Stimulated activated effector memory CD8-positive, alpha-beta T cell treated with anti-CD3 and anti-CD28 coated beads, Interleukin-12 subunit alpha, Interleukin-12 subunit beta, amount 100 ng/mL, for 72 hours (primary cell): ENCODE data around the gene CHRM5.
"Not testable (repeated sequence)": the region's sequence is repeated elsewhere in the genome, so short reads cannot be mapped to it uniquely, and the experiment has no call there.

Experiments used
- ATAC-seq: fragments of 150-1000 bp; cut with Tn5 transposase; 2 replicates; pipeline ENCODE4 v1.10.0; 2021
- DNase-seq, 2 donors: peaks; one replicate each; pipeline ENCODE4 v3.0.0; 2021 to 2022; ENCODE audit warnings: low spot score in 2 of 2
- H3K27ac Mint-ChIP-seq: one replicate; pipeline ENCODE4 v1.8.0; 2022; ENCODE audit warnings: mild to moderate bottlenecking, mixed read lengths
- H3K36me3 Mint-ChIP-seq: one replicate; pipeline ENCODE4 v1.8.0; 2022; ENCODE audit warnings: mild to moderate bottlenecking, mixed read lengths
- H3K4me1 Mint-ChIP-seq: one replicate; pipeline ENCODE4 v1.8.0; 2022; ENCODE audit warnings: mixed read lengths
- H3K4me3 Mint-ChIP-seq: one replicate; pipeline ENCODE4 v1.8.0; 2022; ENCODE audit warnings: mild to moderate bottlenecking, mixed read lengths
- H3K9me3 Mint-ChIP-seq: one replicate; pipeline ENCODE4 v1.8.0; 2022; ENCODE audit warnings: mixed read lengths

CHRM5 gene

DNA sequence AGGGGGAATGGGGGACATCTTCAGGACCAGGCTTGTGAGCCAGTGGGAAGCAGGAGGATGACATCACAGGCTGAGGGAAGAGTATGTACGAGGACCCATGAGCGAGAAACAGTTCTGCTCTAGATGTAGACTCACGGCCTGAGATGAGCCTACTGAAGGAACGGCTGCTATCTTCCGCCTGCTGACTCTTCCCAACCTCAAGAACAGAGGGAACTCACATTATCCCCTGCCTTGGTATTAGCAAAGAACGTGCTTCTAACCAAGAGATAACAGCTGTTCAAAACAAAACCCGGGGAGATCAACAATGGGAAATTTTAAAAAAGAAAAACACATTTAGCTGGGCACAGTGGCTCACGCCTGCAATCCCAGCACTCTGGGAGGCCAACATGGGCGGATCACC is 45.4 kb downstream of the CHRM5 start:
- ATAC-seq (no peak), DNase-seq (no peak)
- H3K4me1 Mint-ChIP-seq: peaks cover 13% of the 10 kb centered on the region
- no peaks in the 10 kb centered on the region for H3K36me3 Mint-ChIP-seq
- no peaks in the 10 kb centered on the region for H3K9me3 Mint-ChIP-seq
- no peak overlapping the region for H3K4me3 Mint-ChIP-seq
- no peak overlapping the region for H3K27ac Mint-ChIP-seq

DNA sequence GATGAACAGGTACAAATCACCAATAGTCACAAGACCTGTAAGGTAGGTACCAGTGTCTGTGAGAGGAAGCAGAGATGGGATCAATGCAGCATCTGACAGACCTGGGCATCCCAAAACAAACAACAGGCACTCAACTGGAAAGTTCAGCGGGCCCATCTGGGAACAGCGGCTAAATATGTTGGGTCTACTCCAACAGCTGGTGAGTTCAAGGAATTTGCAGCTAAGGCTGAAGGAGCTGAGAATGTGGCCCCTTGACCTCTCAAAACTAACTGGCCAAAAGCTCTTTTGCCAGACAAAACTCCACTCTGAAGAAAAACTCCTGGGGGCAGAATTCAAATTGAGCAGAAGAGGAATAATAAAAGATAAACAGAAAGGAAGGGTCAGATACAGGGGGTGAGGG is 46.3 kb downstream of the CHRM5 start:
- Mint-ChIP-seq H3K4me1 (peaks cover 13% of the 10 kb centered on the region), H3K4me3 (no peak overlapping the region), H3K9me3 (no peaks in the 10 kb centered on the region), H3K27ac (no peak overlapping the region), H3K36me3 (no peaks in the 10 kb centered on the region)
- ATAC-seq: no peak
- DNase-seq: no peak

DNA sequence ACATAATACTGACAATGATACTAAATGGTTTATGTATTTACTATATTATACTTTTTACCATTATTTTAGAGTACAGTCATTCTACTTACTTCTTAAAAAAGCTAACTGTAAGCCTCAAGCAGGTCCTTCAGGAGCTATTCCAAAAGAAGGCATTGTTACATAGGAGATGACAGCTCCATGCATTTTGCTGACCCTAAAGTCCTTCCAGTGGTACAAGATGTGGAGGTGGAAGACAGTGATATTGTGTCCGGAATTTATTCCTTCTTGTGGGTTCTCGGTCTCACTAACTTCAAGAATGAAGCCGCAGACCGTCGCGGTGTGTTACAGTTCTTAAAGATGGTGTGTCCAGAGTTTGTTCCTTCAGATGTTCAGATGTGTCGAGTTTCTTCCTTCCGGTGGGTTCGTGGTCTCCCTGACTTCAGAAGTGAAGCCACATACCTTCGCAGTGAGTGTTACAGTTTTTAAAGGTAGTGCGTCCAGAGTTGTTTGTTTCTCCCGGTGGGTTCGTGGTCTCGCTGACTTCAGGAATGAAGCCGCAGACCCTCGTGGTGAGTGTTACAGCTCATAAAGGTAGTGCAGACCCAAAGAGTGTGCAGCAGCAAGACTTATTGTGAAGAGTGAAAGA is 49.8 kb downstream of the CHRM5 start:
- Mint-ChIP-seq H3K36me3 (no peaks in the 10 kb centered on the region), H3K27ac (peak overlapping the region; percentile 82), H3K9me3 (no peaks in the 10 kb centered on the region), H3K4me1 (peaks cover 13% of the 10 kb centered on the region), H3K4me3 (peak overlapping the region; percentile 48)
- peak; percentile 71 for ATAC-seq
- DNase-seq: peak in 1 of 2 donors; percentile 61

DNA sequence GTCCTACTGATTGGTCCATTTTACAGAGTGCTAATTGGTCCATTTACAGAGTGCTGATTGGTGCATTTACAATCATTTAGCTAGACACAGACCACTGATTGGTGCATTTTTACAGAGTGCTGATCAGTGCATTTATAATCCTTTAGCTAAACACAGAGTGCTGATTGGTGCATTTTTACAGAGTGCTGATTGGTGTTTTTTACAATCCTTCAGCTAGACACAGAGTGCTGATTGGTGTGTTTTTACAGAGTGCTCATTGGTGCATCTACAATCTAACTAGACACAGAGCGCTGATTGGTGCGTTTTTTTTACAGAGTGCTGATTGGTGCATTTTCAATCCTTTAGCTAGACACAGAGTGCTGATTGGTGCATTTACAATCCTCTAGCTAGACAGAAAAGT is 50.4 kb downstream of the CHRM5 start:
- Mint-ChIP-seq H3K27ac (peak overlapping the region; percentile 82), H3K4me3 (peak overlapping the region; percentile 48), H3K4me1 (peaks cover 13% of the 10 kb centered on the region)
- not testable (repeated sequence) for DNase-seq, H3K36me3 Mint-ChIP-seq, H3K9me3 Mint-ChIP-seq, ATAC-seq

DNA sequence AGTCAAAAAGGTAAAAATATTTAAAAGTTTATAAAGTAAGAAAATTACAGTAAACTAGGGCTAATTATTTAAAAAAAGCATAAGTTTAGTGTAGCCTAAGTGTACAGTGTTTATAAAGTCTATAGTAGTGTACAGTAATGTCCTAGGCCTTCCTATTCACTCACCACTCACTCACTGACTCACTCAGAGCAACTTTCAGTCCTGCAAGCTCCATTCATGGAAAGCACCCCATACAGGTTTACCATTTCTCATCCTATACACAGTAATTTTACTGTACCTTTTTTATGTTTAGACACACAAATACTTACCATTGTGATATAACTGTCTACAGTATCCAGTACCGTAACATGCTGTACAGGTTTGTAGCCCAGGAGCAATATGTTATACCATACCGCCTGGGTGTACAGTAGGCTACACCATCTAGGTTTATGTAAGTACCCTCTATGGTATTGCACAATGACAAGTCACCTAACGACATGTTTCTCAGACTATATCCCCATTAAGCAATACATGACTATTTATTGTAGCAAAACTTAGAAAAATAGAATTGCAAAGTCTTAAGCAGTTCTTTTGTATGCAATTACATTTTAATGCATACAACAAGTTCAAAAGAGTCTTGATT is 51.2 kb downstream of the CHRM5 start:
- peaks cover 13% of the 10 kb centered on the region for H3K4me1 Mint-ChIP-seq
- no peaks in the 10 kb centered on the region for H3K36me3 Mint-ChIP-seq
- no peak overlapping the region for H3K4me3 Mint-ChIP-seq
- no peak overlapping the region for H3K27ac Mint-ChIP-seq
- no peak for DNase-seq
- no peaks in the 10 kb centered on the region for H3K9me3 Mint-ChIP-seq
- peak; percentile 43 for ATAC-seq

DNA sequence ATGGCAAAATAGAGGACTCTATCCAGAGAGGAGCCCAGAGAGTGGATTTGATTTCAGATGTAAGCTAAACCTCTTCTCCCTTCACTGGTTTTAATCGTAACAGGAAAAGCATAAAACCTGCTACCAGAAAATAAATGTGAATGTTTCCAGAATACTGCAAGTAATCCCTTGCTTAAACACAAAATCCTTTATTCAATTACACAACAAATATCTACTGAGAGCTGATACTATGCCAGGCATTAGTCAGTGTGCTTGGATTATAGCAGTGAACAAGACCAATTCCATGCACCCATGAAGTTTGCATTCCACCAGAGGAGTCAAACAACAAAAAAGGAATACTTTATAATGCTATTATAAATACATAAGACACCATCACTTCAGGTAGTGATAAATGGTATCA is 55.6 kb downstream of the CHRM5 start:
- Mint-ChIP-seq H3K4me3 (no peak overlapping the region), H3K36me3 (no peaks in the 10 kb centered on the region), H3K4me1 (no peaks in the 10 kb centered on the region), H3K27ac (peak overlapping the region; percentile 37), H3K9me3 (no peaks in the 10 kb centered on the region)
- ATAC-seq: no peak
- DNase-seq: no peak

DNA sequence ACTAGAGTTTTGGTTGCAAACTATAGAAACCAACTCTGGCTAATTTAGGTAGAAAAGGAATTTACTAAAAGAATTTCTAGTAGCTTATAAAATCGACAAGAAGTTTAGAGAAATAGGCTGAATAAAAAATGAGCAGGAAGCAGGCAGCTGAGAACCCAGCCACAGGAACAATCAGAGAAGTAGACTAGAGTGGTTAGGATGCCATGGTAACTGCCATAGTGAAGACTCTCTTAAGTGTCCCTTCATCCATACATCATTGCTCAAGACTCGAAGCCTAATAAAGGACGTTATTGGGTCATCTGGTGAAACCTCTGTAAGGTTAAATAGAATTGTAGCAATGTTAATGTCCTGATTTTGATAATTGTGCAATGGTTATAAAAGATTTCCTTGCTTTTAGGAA is 57.0 kb downstream of the CHRM5 start:
- Mint-ChIP-seq H3K4me1 (no peaks in the 10 kb centered on the region), H3K36me3 (no peaks in the 10 kb centered on the region), H3K4me3 (no peak overlapping the region), H3K27ac (no peak overlapping the region), H3K9me3 (no peaks in the 10 kb centered on the region)
- DNase-seq: no peak
- no peak for ATAC-seq

DNA sequence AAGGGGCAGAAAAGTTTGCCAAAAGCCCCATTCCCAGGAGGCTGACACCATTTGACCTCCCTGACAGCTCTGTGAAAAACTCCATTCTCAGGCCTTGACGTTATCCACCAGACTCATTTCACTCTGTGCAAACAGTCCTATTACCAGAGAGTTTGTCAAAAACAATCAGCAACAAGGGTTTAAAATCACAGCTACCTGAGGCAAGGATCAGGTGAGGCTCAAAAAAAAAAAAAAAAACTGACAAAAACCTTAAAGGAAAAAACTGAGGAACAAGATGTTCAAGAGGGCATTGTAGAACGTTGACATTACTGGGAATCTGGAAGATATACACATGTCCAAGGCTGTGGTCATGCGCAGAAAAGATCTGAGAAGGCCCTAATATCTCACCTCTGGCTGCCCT is 59.3 kb downstream of the CHRM5 start:
- Mint-ChIP-seq H3K9me3 (no peaks in the 10 kb centered on the region), H3K4me3 (no peak overlapping the region), H3K4me1 (peaks cover 11% of the 10 kb centered on the region), H3K27ac (no peak overlapping the region), H3K36me3 (no peaks in the 10 kb centered on the region)
- no peak for DNase-seq
- ATAC-seq: no peak

DNA sequence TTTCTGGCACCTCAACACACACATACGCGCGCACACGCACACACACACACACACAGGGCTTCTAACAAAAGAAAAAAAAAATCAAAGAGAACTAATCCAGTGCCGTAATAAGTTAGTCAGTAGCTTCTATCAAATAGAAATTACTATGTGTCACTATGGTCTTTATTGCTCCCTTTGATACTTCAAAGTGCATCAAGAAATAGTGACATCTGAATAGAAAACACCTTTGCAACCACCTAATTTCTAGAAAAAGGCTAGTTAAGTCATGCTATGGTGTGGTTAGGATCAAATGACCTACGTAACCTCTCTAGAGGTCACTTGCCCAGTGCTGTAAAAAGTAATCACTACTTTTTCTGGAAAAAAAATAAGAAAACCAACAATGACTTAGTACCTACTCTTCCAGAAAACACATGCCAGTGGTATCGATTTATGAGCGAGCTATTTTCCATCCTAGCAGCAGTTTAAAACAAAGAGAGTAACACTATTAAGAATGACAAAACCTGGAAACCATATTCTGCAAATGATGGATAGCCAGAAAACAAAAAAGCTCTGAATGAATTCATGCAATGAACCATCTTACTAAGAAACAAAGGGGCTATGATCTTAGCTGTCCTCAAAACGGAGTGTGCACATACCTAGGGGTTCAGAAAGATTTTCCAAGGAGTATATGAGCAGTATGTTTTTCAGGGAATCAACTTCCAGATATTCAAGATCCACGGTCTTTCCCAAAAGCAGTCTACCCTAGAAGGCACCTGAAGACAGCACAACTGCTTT is 63.9 kb downstream of the CHRM5 start:
- no peak overlapping the region for H3K27ac Mint-ChIP-seq
- H3K9me3 Mint-ChIP-seq: no peaks in the 10 kb centered on the region
- DNase-seq (no peak), ATAC-seq (peak; percentile 47)
- H3K4me1 Mint-ChIP-seq: peaks cover 11% of the 10 kb centered on the region
- H3K4me3 Mint-ChIP-seq: no peak overlapping the region
- no peaks in the 10 kb centered on the region for H3K36me3 Mint-ChIP-seq

DNA sequence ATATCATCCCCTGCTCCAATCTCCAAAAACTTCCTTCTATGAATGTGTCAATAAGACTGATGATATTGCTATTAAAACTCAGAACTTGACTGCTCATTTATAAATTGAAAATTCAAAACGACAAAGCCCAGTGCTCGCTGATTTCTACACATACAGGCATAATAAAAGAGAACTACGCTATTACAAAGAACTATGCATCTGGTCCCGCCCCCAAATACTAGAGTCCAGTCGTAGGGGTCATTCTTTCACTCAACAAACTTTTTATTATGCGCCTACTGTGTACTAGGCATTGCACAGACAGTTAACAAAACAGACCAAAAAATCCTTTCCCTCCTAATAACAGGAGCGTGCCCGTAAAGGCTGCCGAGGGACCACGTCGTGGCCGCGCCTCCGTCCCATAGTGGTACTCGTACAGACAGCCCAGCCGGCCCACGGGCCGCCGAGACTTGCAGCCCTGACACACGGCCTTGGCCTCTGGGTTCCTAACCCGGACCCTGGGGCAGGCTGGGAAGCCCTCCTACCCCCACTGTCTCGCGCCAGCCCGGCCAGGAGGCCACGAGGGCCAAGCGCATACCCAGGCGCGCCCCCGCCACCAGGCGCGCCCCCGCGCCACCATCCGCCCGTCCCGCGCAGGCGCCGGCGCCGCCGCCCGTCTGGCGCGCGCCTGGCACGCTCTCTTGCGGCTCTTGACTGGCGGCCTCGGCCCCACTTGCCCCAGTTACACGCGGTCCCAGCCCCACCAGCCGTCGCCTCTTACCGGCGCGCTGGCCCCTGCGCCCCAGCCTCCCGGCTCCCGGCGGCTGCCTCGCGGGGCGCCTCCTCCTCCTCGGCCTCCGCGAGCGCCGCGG is 70.0 kb downstream of the CHRM5 start:
- no peaks in the 10 kb centered on the region for H3K36me3 Mint-ChIP-seq
- peak; percentile 59 to 86 for DNase-seq
- H3K4me1 Mint-ChIP-seq: peaks cover 15% of the 10 kb centered on the region
- peak overlapping the region; percentile 78 for H3K4me3 Mint-ChIP-seq
- peak; percentile 84 for ATAC-seq
- H3K27ac Mint-ChIP-seq: peak overlapping the region; percentile 84
- no peaks in the 10 kb centered on the region for H3K9me3 Mint-ChIP-seq

DNA sequence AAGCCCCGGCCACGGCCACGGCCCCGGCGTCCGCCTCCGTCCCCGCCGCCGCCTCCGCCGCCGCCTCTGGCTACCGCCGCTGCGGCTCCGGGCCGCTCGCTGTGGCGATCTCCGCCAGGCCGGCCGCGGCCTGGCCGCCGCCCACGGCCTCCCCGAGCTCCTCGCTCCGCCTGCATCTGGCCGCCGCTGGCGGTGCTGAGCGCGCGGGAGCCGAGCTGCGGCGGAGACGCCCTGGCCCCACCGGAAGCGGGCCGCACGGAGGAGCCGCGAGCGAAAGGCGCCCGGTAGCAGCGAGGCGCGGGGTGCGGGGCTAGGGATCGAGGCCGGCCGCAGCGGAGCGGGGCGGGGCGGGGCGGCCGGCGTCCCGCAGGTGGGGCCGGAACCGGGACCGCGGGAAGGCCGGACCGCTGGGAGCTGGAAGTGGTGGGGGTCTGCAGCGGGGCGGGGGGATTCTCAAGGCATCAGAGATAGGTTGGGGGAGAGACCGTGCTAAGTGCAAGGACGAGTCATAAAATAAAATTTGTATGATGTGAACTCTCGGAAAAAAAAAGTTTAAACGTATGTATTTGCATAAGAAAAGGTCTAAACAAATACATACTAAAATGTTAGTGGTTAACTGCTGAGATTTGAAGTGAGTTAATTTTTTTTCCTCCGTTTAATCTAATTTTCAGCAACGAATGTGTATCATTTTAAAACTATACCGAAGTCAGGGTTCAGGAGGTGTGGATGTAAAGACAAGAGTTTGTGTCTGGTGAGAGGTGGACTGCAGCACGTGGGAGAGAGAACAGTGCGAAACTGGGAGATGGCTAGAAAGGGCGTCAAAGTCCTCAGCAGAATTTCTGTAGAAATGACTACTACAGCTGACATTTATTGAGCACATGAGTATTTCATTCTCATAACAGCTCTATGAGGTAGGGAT is 70.8 kb downstream of the CHRM5 start, which contains the start of gene AVEN:
Gene AVEN, minus strand, starts transcription at position 334 of the 919 bp plus-strand sequence. Its CDS starts 158 bp downstream, at position 176.
- H3K9me3 Mint-ChIP-seq: no peaks in the 10 kb centered on the region
- peak within 1 kb of the TSS; percentile 78 for H3K4me3 Mint-ChIP-seq
- DNase-seq: peak; percentile 62
- no peaks in the 10 kb centered on the region for H3K36me3 Mint-ChIP-seq
- peak; percentile 84 for ATAC-seq
- peaks cover 22% of the 10 kb centered on the region for H3K4me1 Mint-ChIP-seq
- peak within 1 kb of the TSS; percentile 84 for H3K27ac Mint-ChIP-seq

DNA sequence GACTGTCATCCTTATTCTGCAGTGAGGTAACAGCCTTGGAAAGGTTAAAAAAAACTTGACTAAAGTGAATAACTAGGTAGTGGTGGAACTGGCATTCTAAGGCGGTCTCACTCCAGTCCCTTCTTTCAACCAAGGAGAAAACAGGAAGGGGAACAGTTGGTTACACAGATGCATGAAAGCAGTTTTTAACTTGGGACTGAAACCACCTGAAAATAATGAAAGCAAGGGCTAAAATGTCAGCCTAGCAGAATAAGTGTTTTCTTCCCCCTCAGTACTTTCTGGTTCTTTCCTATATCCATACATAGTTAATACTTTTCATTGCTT is 71.5 kb downstream of the CHRM5 start:
- Mint-ChIP-seq H3K9me3 (no peaks in the 10 kb centered on the region), H3K4me1 (peaks cover 24% of the 10 kb centered on the region), H3K36me3 (no peaks in the 10 kb centered on the region), H3K4me3 (peak overlapping the region; percentile 78), H3K27ac (peak overlapping the region; percentile 84)
- ATAC-seq (no peak), DNase-seq (no peak)

DNA sequence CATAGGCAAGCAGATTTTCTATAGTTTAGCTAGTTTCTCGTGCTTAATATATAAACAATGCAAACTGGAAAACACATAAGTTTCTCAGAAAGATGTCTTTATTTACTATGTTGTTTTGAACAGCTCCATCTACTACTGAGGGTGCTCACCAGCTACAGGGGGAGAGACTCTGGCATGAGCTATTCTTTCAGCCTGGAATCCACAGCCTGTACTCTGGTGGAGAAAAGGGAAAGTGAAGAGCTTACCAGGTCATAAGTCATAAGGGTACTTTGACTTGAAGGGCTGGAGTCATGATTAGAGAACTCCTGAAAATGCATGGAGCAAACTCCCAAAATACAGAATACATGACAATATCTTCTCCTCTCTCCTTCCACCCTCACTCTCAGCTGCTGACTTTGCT is 75.1 kb downstream of the CHRM5 start:
- DNase-seq: no peak
- Mint-ChIP-seq H3K27ac (no peak overlapping the region), H3K9me3 (no peaks in the 10 kb centered on the region), H3K4me3 (no peak overlapping the region), H3K36me3 (no peaks in the 10 kb centered on the region), H3K4me1 (peaks cover 24% of the 10 kb centered on the region)
- no peak for ATAC-seq

DNA sequence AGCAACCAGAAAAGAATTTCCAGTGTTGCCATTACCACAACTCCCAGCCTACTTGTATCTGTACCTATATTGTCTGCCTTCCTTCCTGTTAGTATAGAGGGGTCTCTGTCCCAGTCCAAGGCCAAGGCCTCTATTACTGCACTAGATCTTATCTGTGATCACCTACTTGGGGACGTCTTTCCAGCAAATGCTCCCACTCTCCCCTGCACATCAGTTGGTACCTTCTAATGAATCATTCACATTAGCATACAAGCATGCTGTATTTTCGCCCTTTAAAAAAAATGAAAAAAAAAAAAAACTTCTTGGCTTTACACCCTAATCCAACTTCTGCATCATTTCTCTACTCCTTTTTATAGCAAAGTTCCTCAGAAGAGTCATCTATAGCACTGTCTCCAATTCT is 75.5 kb downstream of the CHRM5 start:
- Mint-ChIP-seq H3K4me1 (peaks cover 24% of the 10 kb centered on the region), H3K4me3 (no peak overlapping the region), H3K27ac (no peak overlapping the region), H3K36me3 (no peaks in the 10 kb centered on the region), H3K9me3 (no peaks in the 10 kb centered on the region)
- no peak for ATAC-seq
- no peak for DNase-seq
